ENCODE data around the gene DBX2.
"Not testable (repeated sequence)": the region's sequence is repeated elsewhere in the genome, so short reads cannot be mapped to it uniquely, and the experiment has no call there.

Gene DBX2

DNA sequence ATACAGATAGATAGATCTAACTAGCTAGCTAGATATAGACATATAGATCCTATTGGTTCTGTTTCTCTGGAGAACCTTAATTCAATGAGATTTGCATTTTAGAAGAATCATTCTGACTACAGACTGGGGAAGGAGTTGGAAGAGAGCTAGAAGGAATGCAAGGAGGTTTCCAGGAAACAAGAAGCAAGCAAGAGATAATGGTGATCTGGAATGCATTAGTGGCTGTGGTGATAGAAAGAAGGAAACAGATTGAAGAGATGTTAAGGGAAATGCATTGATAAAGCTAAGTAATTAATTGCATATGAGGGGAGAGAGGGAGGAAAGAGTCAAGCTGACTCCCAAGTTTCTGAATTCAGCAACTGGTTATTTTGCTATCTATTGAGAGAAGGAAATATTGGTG lies 42.7 kb downstream of the DBX2 start:
- DNase-seq, result no peak

DNA sequence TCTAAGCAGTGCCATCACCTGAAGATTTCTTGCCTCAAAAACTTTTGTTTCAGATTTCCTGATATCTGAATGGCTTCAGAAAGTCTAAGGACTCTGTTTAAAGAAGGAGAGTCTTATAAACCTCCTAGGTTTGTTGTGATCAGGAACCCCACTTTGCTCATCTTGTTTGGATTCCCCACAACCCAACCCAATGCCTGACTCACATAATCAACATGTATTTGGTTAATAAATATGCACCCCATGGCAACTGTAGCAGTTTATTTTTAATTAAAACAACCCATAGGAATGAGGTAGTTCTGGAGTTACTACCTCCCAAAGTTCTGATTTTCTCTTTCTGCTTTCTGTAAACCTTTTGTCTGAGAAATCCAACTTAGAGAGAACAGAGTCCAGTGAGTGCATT lies 51.5 kb downstream of the DBX2 start:
- DNase-seq, result no peak

- DNase-seq, result no peak
Observed at GRCh38 chr12:44993161-44993560, 57.7 kb downstream of the DBX2 start.

GRCh38 chr12:44984863-44985262 lies 66.0 kb downstream of the DBX2 start:
- not testable (repeated sequence) for DNase-seq

- DNase-seq, result no peak
Observed at GRCh38 chr12:44979918-44980317, 71.0 kb downstream of the DBX2 start.

- DNase-seq, result no peak
Observed at GRCh38 chr12:44976246-44976645, 74.7 kb downstream of the DBX2 start.

- DNase-seq, result peak in 1 of 2 experiments; percentile 22
Observed at GRCh38 chr12:44972746-44973421, 78.0 kb downstream of the DBX2 start.

- DNase-seq, result no peak
Observed at GRCh38 chr12:44968965-44969364, 81.9 kb downstream of the DBX2 start.

All from SW 1271 (cell line).